HL-60 (cell line): ENCODE results near the gene CAMTA1.

Source experiments
- CTCF ChIP-seq: IDR thresholded peaks from one replicate; pipeline ENCODE4 v1.5.1; 2011; ENCODE audit warnings: low read length, control low read depth, inconsistent platforms; ENCODE audit not compliant: insufficient read depth
- GABPA ChIP-seq: IDR thresholded peaks from 2 replicates; pipeline ENCODE4 v1.6.1; 2012; ENCODE audit warnings: low read depth
- POLR2AphosphoS5 ChIP-seq: IDR thresholded peaks from 2 replicates; pipeline ENCODE4 v1.6.1; 2012; ENCODE audit warnings: low read depth
- REST ChIP-seq: IDR thresholded peaks from 2 replicates; pipeline ENCODE4 v1.6.1; 2012; ENCODE audit warnings: low read depth; ENCODE audit not compliant: insufficient replicate concordance
- SPI1 ChIP-seq: IDR thresholded peaks from 2 replicates; pipeline ENCODE4 v1.6.1; 2012; ENCODE audit warnings: low read depth, mild to moderate bottlenecking, borderline replicate concordance

DNA sequence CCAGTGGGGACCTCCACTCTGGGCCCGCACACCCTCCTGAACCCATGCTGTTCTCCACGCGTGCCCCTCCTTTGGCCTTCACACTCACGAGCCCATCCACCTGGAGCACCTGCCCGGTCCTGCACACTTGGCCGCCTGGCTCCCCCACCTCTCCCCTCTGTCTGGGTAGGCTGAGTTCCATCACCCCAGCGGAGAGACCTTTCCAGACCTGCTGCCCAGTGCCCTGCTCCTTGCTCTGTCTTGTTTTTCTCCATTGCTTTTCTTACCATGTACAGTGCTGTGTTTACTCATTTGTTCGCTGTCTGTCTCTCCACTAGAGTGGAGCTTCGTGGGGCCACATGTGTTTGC, 634.8 kb downstream of the CAMTA1 start:
- TF ChIP-seq POLR2AphosphoS5 (no peak), CTCF (no peak), REST (no peak), GABPA (no peak), SPI1 (no peak)
